COLO829 (cell line): ENCODE results near the gene BCKDK.
"Not testable (repeated sequence)": the region's sequence is repeated elsewhere in the genome, so short reads cannot be mapped to it uniquely, and the experiment has no call there.

Source experiments
- DNase-seq: peaks from one replicate; pipeline ENCODE4 v3.0.0; 2012; ENCODE audit warnings: low spot score

Gene BCKDK

GRCh38 chr16:31142109-31143010 lies 34.2 kb downstream of the BCKDK start:
- DNase-seq, result peak; percentile 100

GRCh38 chr16:31143011-31143693 lies 35.0 kb downstream of the BCKDK start:
- no peak for DNase-seq

GRCh38 chr16:31143694-31144148 lies 35.5 kb downstream of the BCKDK start:
- DNase-seq, result no peak

GRCh38 chr16:31144418-31144817 lies 36.2 kb downstream of the BCKDK start:
- DNase-seq, result not testable (repeated sequence)

GRCh38 chr16:31145398-31145990 lies 37.3 kb downstream of the BCKDK start:
- no peak for DNase-seq

GRCh38 chr16:31147574-31147973 lies 39.4 kb downstream of the BCKDK start:
- no peak for DNase-seq

- DNase-seq, result no peak
Observed at GRCh38 chr16:31148281-31148728, 40.1 kb downstream of the BCKDK start.

- DNase-seq, result no peak
Observed at GRCh38 chr16:31148896-31149295, 40.7 kb downstream of the BCKDK start.

- DNase-seq, result no peak
Observed at GRCh38 chr16:31149332-31149731, 41.1 kb downstream of the BCKDK start.

GRCh38 chr16:31149894-31150890 lies 42.0 kb downstream of the BCKDK start, which contains the start of gene PRSS36:
Gene PRSS36, minus strand, starts transcription at chr16:31150066. Its CDS starts 31 bp downstream, at chr16:31150035.
- DNase-seq, result no peak

- DNase-seq, result not testable (repeated sequence)
Observed at GRCh38 chr16:31150976-31151375, 42.8 kb downstream of the BCKDK start.

GRCh38 chr16:31157136-31157535 lies 49.0 kb downstream of the BCKDK start:
- DNase-seq, result no peak
